GM23248 (cell line): ENCODE measurements around the gene ERBB4.

Experiments
- EZH2 ChIP-seq: fragments of 200-600 bp; sonication (generic); IDR thresholded peaks from 2 replicates; pipeline ENCODE4 v1.6.1; 2018; ENCODE audit warnings: antibody characterized with exemption, mild to moderate bottlenecking; ENCODE audit not compliant: insufficient read depth, poor library complexity, severe bottlenecking
- EZH2phosphoT487 ChIP-seq: fragments of 200-600 bp; sonication (generic); IDR thresholded peaks from 2 replicates; pipeline ENCODE4 v1.6.1; 2018; ENCODE audit warnings: antibody characterized with exemption, moderate library complexity, mild to moderate bottlenecking, low read depth; ENCODE audit not compliant: insufficient read depth

GRCh38 chr2:212314680-212315079, 223.9 kb downstream of the ERBB4 start:
- TF ChIP-seq EZH2phosphoT487, result no peak
- TF ChIP-seq EZH2, result no peak
